NT2/D1 (cell line): ENCODE measurements around the gene SRD5A3.

Experiments
- SUZ12 ChIP-seq: IDR thresholded peaks from 2 replicates; pipeline ENCODE4 v1.6.1; 2011; ENCODE audit not compliant: insufficient read length, insufficient read depth; ENCODE audit errors: extremely low read depth
- YY1 ChIP-seq: IDR thresholded peaks from 2 replicates; pipeline ENCODE4 v1.6.1; 2011; ENCODE audit not compliant: insufficient read length, insufficient read depth
- ZNF274 ChIP-seq: IDR thresholded peaks from 2 replicates; pipeline ENCODE4 v1.6.1; 2011; ENCODE audit warnings: mild to moderate bottlenecking, low read depth, low read length

DNA sequence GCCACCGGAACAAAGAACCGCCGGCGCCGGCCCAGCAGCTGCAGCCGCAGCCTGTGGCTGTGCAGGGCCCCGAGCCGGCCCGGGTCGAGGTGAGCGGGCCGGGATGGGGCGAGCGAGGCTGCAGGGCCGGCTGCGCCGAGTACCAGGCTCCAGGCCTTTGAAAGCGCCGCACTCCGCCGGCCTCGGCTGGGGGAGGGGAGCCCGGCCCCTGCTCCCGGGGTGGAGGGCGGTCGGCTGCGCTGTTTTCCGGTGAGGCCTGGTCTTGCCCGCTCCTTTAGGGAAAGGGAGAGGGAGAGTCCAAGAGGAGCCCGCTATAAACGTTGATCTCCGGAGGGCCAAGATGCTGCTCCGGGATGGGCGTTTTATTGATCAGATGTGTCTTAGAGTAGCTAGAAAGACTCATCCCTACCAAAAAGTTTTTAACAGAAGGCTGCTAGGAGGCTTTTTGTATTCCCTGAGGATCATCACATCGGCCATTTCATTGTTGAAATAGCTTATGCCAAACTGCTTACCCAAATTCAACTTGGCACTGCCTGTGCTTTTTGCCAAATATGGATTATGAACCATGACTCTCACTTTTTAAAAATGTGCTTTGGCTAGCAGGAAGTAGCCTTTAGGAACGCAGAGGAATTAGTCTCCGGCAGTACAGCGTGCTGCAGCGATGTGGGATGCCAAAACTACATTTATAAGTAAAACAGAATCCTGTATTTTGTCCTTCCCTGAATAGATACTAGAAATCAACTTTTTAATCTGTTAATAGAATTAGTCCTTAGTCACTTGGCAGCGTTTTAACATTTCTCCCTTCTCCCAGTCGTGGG, 50.5 kb downstream of the SRD5A3 start:
- TF ChIP-seq ZNF274, result no peak
- TF ChIP-seq YY1, result no peak
- TF ChIP-seq SUZ12, result no peak
